HEK293 (cell line): Measurements from ENCODE around the gene CCDC24.

Experiments used
- CTCF ChIA-PET: fragments of 350-600 bp; formaldehyde crosslinking; extraction: SDS; loops from one replicate; lab custom pipeline; 2021; ENCODE audit warnings: antibody characterized with exemption; lab: Yijun Ruan, JAX
- POLR2A ChIA-PET: fragments of 300-600 bp; formaldehyde crosslinking; extraction: SDS; loops from one replicate; lab custom pipeline; 2020; ENCODE audit warnings: antibody characterized with exemption, inconsistent platforms; lab: Yijun Ruan, JAX
- H3K27ac ChIP-seq: fragments of 200-500 bp; sonication (Bioruptor generic); 2 replicates; pipeline ENCODE4 v1.5.1; 2014; ENCODE audit warnings: low read depth, low read length, control low read depth, inconsistent platforms; ENCODE audit errors: extremely low read depth
- H3K36me3 ChIP-seq, 2 experiments: fragments of 200-500 bp in 1 of 2; sonication (Bioruptor generic) in 1 of 2; 1 replicate in 1 of 2; 2 replicates in 1 of 2; pipeline ENCODE4 v1.5.1; 2014 to 2017; ENCODE audit warnings: inconsistent platforms in 2 of 2, low read length in 2 of 2; ENCODE audit not compliant: control insufficient read depth in 2 of 2, insufficient read depth in 1 of 2
- H3K4me1 ChIP-seq: fragments of 200-500 bp; sonication (Bioruptor generic); 2 replicates; pipeline ENCODE4 v1.5.1; 2014; ENCODE audit warnings: mild to moderate bottlenecking, low read length, inconsistent platforms; ENCODE audit not compliant: control insufficient read depth, insufficient read depth
- H3K4me3 ChIP-seq: 2 replicates; pipeline ENCODE4 v1.5.1; 2011; ENCODE audit warnings: low read depth, mild to moderate bottlenecking, control low read depth, low read length, moderate library complexity
- H3K9me3 ChIP-seq: fragments of 200-500 bp; sonication (Bioruptor generic); 2 replicates; pipeline ENCODE4 v1.5.1; 2014; ENCODE audit warnings: low read depth, low read length, inconsistent platforms; ENCODE audit not compliant: control insufficient read depth, insufficient read depth
- AEBP2 ChIP-seq: fragments of 450-650 bp; formaldehyde crosslinking; IDR thresholded peaks from 2 replicates; pipeline ENCODE4 v1.5.1; 2016; ENCODE audit warnings: missing biosample characterization, missing genetic modification characterization, borderline replicate concordance
- BCL6B ChIP-seq: fragments of 450-650 bp; formaldehyde crosslinking; IDR thresholded peaks from 2 replicates; pipeline ENCODE4 v1.5.1; 2017; ENCODE audit warnings: missing biosample characterization, missing genetic modification characterization
- FEZF1 ChIP-seq: fragments of 450-650 bp; formaldehyde crosslinking; IDR thresholded peaks from 2 replicates; pipeline ENCODE4 v1.5.1; 2016; ENCODE audit warnings: missing biosample characterization, missing genetic modification characterization
- GLIS1 ChIP-seq: fragments of 450-650 bp; formaldehyde crosslinking; IDR thresholded peaks from 2 replicates; pipeline ENCODE4 v1.5.1; 2016; ENCODE audit warnings: missing biosample characterization, missing genetic modification characterization
- PRDM1 ChIP-seq: fragments of 450-650 bp; formaldehyde crosslinking; IDR thresholded peaks from 2 replicates; pipeline ENCODE4; 2016; ENCODE audit warnings: missing biosample characterization, missing genetic modification characterization
- SCRT2 ChIP-seq: fragments of 450-650 bp; formaldehyde crosslinking; IDR thresholded peaks from 2 replicates; pipeline ENCODE4 v1.5.1; 2016; ENCODE audit warnings: missing biosample characterization, missing genetic modification characterization
- WT1 ChIP-seq: fragments of 450-650 bp; formaldehyde crosslinking; IDR thresholded peaks from 2 replicates; pipeline ENCODE4 v1.5.1; 2016; ENCODE audit warnings: missing biosample characterization, missing genetic modification characterization
- ZBTB49 ChIP-seq: fragments of 450-650 bp; formaldehyde crosslinking; IDR thresholded peaks from 2 replicates; pipeline ENCODE4 v1.5.1; 2016; ENCODE audit warnings: missing biosample characterization, missing genetic modification characterization, low read depth
- ZFP3 ChIP-seq: fragments of 450-650 bp; formaldehyde crosslinking; IDR thresholded peaks from 2 replicates; pipeline ENCODE4 v1.5.1; 2016; ENCODE audit warnings: low read depth, missing biosample characterization, missing genetic modification characterization
- ZFP41 ChIP-seq: fragments of 450-650 bp; formaldehyde crosslinking; IDR thresholded peaks from 2 replicates; pipeline ENCODE4 v1.5.1; 2016; ENCODE audit warnings: missing biosample characterization, missing genetic modification characterization, borderline replicate concordance
- ZNF138 ChIP-seq: fragments of 450-650 bp; formaldehyde crosslinking; IDR thresholded peaks from 2 replicates; pipeline ENCODE4 v1.5.1; 2016; ENCODE audit warnings: missing biosample characterization, missing genetic modification characterization, borderline replicate concordance
- ZNF146 ChIP-seq: fragments of 450-650 bp; formaldehyde crosslinking; IDR thresholded peaks from 2 replicates; pipeline ENCODE4 v1.5.1; 2016; ENCODE audit warnings: missing biosample characterization, missing genetic modification characterization
- ZNF169 ChIP-seq: fragments of 450-650 bp; formaldehyde crosslinking; IDR thresholded peaks from 2 replicates; pipeline ENCODE4 v1.5.1; 2016; ENCODE audit warnings: missing biosample characterization, missing genetic modification characterization
- ZNF211 ChIP-seq: fragments of 450-650 bp; formaldehyde crosslinking; IDR thresholded peaks from 2 replicates; pipeline ENCODE4 v1.5.1; 2016; ENCODE audit warnings: low read depth, missing biosample characterization, missing genetic modification characterization
- ZNF274 ChIP-seq, 2 experiments: fragments of 200-500 bp in 1 of 2; fragments of 450-650 bp in 1 of 2; sonication (Bioruptor generic) in 1 of 2; formaldehyde crosslinking in 1 of 2; IDR thresholded peaks; 2 replicates each; pipeline versions ENCODE4 v1.5.1 to v1.6.1; 2014 to 2016; ENCODE audit warnings: borderline replicate concordance in 1 of 2, inconsistent platforms in 1 of 2, low read length in 1 of 2, missing biosample characterization in 1 of 2, missing genetic modification characterization in 1 of 2
- ZNF324 ChIP-seq: fragments of 450-650 bp; formaldehyde crosslinking; IDR thresholded peaks from 2 replicates; pipeline ENCODE4 v1.5.1; 2016; ENCODE audit warnings: missing biosample characterization, missing genetic modification characterization
- ZNF426 ChIP-seq: fragments of 450-650 bp; formaldehyde crosslinking; IDR thresholded peaks from 2 replicates; pipeline ENCODE4 v1.5.1; 2017; ENCODE audit warnings: missing biosample characterization, missing genetic modification characterization, mild to moderate bottlenecking, inconsistent platforms, moderate library complexity
- ZNF501 ChIP-seq: fragments of 450-650 bp; formaldehyde crosslinking; IDR thresholded peaks from 2 replicates; pipeline ENCODE4 v1.5.1; 2016; ENCODE audit warnings: missing biosample characterization, missing genetic modification characterization
- ZNF561 ChIP-seq: fragments of 450-650 bp; IDR thresholded peaks from 2 replicates; pipeline ENCODE4 v1.5.1; 2018; ENCODE audit warnings: missing biosample characterization, missing genetic modification characterization, borderline replicate concordance
- ZNF707 ChIP-seq: fragments of 450-650 bp; formaldehyde crosslinking; IDR thresholded peaks from 2 replicates; pipeline ENCODE4 v1.5.1; 2016; ENCODE audit warnings: missing biosample characterization, missing genetic modification characterization
- ZNF785 ChIP-seq: fragments of 450-650 bp; formaldehyde crosslinking; IDR thresholded peaks from 2 replicates; pipeline ENCODE4 v1.5.1; 2016; ENCODE audit warnings: missing biosample characterization, missing genetic modification characterization
- ZNF830 ChIP-seq: fragments of 450-650 bp; IDR thresholded peaks from 2 replicates; pipeline ENCODE4 v1.5.0; 2018; ENCODE audit warnings: missing biosample characterization, missing genetic modification characterization, low read depth, mild to moderate bottlenecking, moderate library complexity
- ZSCAN4 ChIP-seq: fragments of 450-650 bp; formaldehyde crosslinking; IDR thresholded peaks from 2 replicates; pipeline ENCODE4 v1.5.1; 2017; ENCODE audit warnings: missing biosample characterization, missing genetic modification characterization

Gene CCDC24

GRCh38 chr1:44008259-44008658 is 16.9 kb downstream of the CCDC24 start:
- Histone ChIP-seq H3K27ac (no peak overlapping the region), H3K4me3 (no peak overlapping the region)
- TF ChIP-seq GLIS1 (tag by site-specific recombination) (no peak), BCL6B (no peak), SCRT2 (tag by site-specific recombination) (no peak), WT1 (tag by site-specific recombination) (no peak), ZSCAN4 (no peak), ZNF324 (tag by site-specific recombination) (no peak), ZNF426 (no peak), ZNF561 (tag by site-specific recombination) (no peak), ZNF785 (tag by site-specific recombination) (no peak), ZNF274 (IDR thresholded peaks at IDR 0.05; ENCODE audit: low read length) (no peak), ZNF274 (tag by site-specific recombination; IDR thresholded peaks at IDR 0.05; ENCODE audit: borderline replicate concordance) (no peak), ZFP41 (no peak), PRDM1 (tag by site-specific recombination) (no peak), ZBTB49 (tag by site-specific recombination) (no peak), ZNF146 (tag by site-specific recombination) (no peak), ZFP3 (tag by site-specific recombination) (no peak)
- TF ChIP-seq, all 188 proteins: peak for 0
- H3K36me3 ChIP-seq: no peaks in the 10 kb centered on the region
- CTCF ChIA-PET: interaction anchor here (0.7 to 1.0 kb wide), 3 partner anchors 28 to 328 kb away, joined by 3 to 6 read pairs (median 4); no protein-coding TSS in a partner anchor
- no peaks in the 10 kb centered on the region for H3K9me3 ChIP-seq
- no peaks in the 10 kb centered on the region for H3K4me1 ChIP-seq
- POLR2A ChIA-PET: no interaction called here

- Histone ChIP-seq H3K4me3 (no peak overlapping the region), H3K9me3 (no peaks in the 10 kb centered on the region), H3K4me1 (no peaks in the 10 kb centered on the region), H3K36me3 (no peaks in the 10 kb centered on the region), H3K27ac (no peak overlapping the region)
- ChIA-PET CTCF (interaction anchor here (0.5 to 2.4 kb wide), 4 partner anchors 25 to 358 kb away, joined by 3 to 17 read pairs (median 4); no protein-coding TSS in a partner anchor), POLR2A (interaction anchor here (0.7 kb wide), 1 partner anchor 26 kb away, joined by 3 read pairs; no protein-coding TSS in a partner anchor)
- TF ChIP-seq AEBP2 (tag by site-specific recombination): no peak
- TF ChIP-seq ZNF830 (tag by site-specific recombination): no peak
- TF ChIP-seq ZNF211 (tag by site-specific recombination): no peak
- no peak for TF ChIP-seq ZNF501 (tag by site-specific recombination)
- no peak for TF ChIP-seq FEZF1
- TF ChIP-seq ZNF169 (tag by site-specific recombination): no peak
- TF ChIP-seq ZNF707 (tag by site-specific recombination): no peak
- TF ChIP-seq ZNF138 (tag by site-specific recombination): no peak
These were observed 19.6 kb downstream of the CCDC24 start for GRCh38 chr1:44010935-44011471.
